GM12892 (cell line): ENCODE results near the gene ELP4.
A peak's percentile ranks its signal among the peaks of the same experiment; 100 is the strongest.

Source experiments
- DNase-seq: peaks from one replicate; pipeline ENCODE4 v3.0.0; 2011; ENCODE audit not compliant: insufficient read length
- FAIRE-seq: peaks from 2 replicates; lab custom pipeline; 2011; peaks lifted over from hg19 to GRCh38; lab: Jason Lieb, UNC
- POLR2A ChIP-seq: IDR thresholded peaks from 2 replicates; pipeline ENCODE4 v1.6.1; 2011; ENCODE audit warnings: low read depth, low read length, control low read depth
- POLR2AphosphoS5 ChIP-seq: IDR thresholded peaks from 2 replicates; pipeline ENCODE4 v1.6.1; 2011; ENCODE audit warnings: low read depth, low read length, control low read depth
- TAF1 ChIP-seq: IDR thresholded peaks from 2 replicates; pipeline ENCODE4 v1.6.1; 2011; ENCODE audit warnings: low read depth, mild to moderate bottlenecking, control low read depth, low read length, borderline replicate concordance

ELP4 gene

DNA sequence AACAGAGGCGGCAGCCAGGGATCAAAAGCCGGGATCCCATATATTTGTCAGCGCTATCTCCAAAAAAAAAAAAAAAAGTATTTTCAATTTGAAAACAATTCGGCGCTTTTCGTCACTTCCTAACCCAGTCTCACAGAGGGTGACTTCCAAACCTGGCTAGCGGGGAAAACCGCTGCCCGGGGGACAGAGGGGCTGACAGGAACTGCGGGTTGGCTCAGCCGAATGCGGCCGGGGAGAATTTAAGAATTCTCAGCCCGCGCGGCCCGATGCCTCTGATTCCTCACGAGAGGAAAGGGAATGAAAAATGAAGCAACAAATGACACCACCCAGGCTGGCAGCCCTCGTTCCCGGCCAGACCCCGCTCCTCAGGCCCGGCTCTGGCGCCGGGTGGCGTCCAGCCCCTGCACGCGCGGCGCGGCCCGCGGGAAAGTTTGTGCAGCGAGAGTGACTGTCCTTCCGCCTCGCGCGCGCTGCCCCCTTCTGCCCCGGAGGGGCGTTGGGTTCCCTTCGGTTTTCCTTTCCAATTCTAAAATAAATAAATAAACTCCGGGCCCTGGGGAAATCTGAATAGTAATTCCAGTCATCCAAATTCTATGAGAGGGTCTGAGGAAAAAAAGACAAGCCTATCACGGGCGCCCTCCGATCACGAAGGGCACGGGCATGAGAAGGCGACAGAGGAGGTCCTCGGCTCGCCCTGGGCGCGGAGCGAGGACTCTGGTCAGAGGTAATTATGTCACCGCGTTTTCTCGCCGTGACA lies 306.3 kb downstream of the ELP4 start:
- TF ChIP-seq POLR2A (no peak), POLR2AphosphoS5 (no peak), TAF1 (no peak)
- DNase-seq, result no peak

GRCh38 chr11:31816468-31817053 lies 307.0 kb downstream of the ELP4 start:
- DNase-seq (no peak), FAIRE-seq (no peak)
- TF ChIP-seq POLR2AphosphoS5 (no peak), POLR2A (no peak), TAF1 (no peak)

More for the DNA sequence above, 306.3 kb downstream of the ELP4 start:
- FAIRE-seq, result no peak

GRCh38 chr11:31817054-31817620 lies 307.6 kb downstream of the ELP4 start:
- TF ChIP-seq POLR2AphosphoS5 (no peak), POLR2A (no peak), TAF1 (no peak)
- FAIRE-seq (peak; percentile 75), DNase-seq (no peak)

GRCh38 chr11:31817621-31818424 lies 308.3 kb downstream of the ELP4 start:
- TF ChIP-seq POLR2AphosphoS5 (no peak), TAF1 (no peak), POLR2A (no peak)
- FAIRE-seq, result no peak
- DNase-seq, result no peak

- no peak for TF ChIP-seq TAF1
- no peak for TF ChIP-seq POLR2A
- TF ChIP-seq POLR2AphosphoS5, result no peak
- no peak for DNase-seq
- FAIRE-seq, result no peak
These were observed 308.8 kb downstream of the ELP4 start for GRCh38 chr11:31818425-31818755.

GRCh38 chr11:31818874-31819331 lies 309.3 kb downstream of the ELP4 start:
- DNase-seq, result no peak
- no peak for TF ChIP-seq POLR2A
- no peak for TF ChIP-seq TAF1
- TF ChIP-seq POLR2AphosphoS5, result no peak
- no peak for FAIRE-seq

- TF ChIP-seq POLR2A (no peak), TAF1 (no peak)
- FAIRE-seq (no peak), DNase-seq (no peak)
These were observed 310.3 kb downstream of the ELP4 start for GRCh38 chr11:31819621-31820437.

DNA sequence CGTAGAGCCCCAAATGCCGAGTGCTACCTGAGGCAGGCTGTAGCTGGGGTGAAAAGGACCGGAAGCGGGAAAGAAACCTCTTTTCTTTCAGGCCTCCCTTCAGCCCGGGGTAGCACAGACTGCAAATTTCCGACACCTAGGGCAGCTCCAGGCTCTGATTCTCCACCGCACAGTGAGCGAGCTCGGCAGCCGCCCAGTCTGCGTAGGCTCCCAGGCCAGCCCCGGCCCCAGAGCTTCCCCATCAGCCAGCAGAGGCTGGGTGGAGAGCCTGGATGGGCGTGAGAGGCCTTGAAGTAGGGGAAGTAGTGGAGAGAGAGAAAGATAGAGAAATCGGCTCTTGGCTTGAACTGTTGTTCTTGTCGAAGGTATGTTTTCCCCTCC lies 310.9 kb downstream of the ELP4 start:
- DNase-seq (no peak), FAIRE-seq (no peak)
- TF ChIP-seq TAF1 (no peak), POLR2A (no peak), POLR2AphosphoS5 (no peak)

- DNase-seq, result no peak
- TF ChIP-seq POLR2AphosphoS5, result no peak
- TF ChIP-seq TAF1, result no peak
- no peak for TF ChIP-seq POLR2A
- no peak for FAIRE-seq
These were observed 311.7 kb downstream of the ELP4 start for GRCh38 chr11:31821235-31821764.

DNA sequence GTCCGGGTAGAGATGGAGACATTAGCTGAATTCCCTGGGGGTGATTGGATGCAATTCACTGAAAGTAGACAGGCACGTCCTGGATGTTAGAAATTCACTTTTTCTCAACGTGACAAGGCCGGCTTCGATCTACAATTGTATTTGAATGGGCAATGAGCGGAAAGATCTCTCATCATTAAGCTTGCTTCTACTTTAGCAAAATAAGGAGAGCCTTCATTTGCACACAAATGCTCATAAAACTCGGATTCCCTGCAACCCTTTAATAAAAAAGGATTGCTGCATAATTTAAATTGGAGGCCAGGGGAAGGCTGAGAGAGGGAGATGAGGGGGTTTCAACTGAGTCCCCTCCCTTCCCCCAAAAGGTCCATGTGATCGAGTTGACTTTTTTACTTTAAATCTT lies 312.2 kb downstream of the ELP4 start:
- TF ChIP-seq POLR2A (no peak), POLR2AphosphoS5 (no peak), TAF1 (no peak)
- FAIRE-seq (no peak), DNase-seq (no peak)

DNA sequence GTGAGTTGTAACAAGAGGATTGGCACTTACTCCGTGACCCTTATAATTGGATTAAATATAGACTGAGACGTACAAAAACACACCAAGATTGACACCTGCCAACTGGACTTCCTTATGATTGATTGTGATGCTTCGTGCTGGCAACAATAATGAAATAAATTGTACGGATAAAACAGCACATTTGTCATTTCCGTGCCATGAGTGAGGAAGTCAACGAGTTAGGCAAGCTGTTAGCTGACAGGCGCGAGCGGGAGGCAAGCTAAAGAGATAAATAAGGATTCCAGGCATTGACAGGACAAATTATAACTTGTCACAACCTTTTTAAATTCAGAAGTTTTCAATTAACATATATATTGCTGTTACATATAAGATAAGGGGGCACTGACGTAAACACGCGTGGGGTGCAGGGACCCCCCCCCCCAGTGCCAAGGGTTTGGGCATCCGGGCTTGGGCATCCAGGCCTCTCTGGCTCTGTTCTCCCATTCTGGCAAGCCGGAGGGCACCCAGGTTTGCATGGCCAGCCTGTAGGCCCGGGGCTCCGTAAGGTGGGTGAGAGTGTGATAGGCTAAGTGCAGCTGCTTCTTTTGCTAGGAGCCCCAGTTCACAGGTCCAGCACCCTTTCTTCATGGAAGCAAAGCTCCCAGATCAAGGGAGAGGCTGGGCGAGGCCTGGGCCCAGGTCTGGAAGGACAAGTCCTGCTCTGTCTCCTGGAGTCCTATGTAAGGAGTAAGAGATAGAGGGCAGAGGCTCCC lies 312.8 kb downstream of the ELP4 start:
- no peak for TF ChIP-seq POLR2A
- TF ChIP-seq TAF1, result no peak
- TF ChIP-seq POLR2AphosphoS5, result no peak
- FAIRE-seq (no peak), DNase-seq (no peak)
